IMR-90 (cell line): ENCODE results near the gene STOML1. TPM values are rescaled to one million over a fixed set of nuclear protein-coding genes. Genes with fewer than 3 reads are reported as not detected.

Source experiments
- ATAC-seq: fragments of 200-7000 bp; cut with Tn5 transposase; 2 replicates; pipeline ENCODE4 v1.9.1; 2020; ENCODE audit warnings: low read depth, mild to moderate bottlenecking, moderate library complexity
- BruUV-seq: library from RNA; stranded (reverse); fragments of 400-500 nt; replicated peaks from 2 replicates; lab custom pipeline; 2021; lab: Mats Ljungman, UMichigan
- CTCF ChIA-PET: fragments of 300-600 bp; formaldehyde crosslinking; extraction: SDS; loops from one replicate; lab custom pipeline; 2021; ENCODE audit warnings: antibody characterized with exemption; lab: Yijun Ruan, JAX
- POLR2A ChIA-PET: fragments of 300-600 bp; sonication (Branson Sonifier 250); formaldehyde crosslinking; loops from one replicate; lab custom pipeline; 2022; ENCODE audit warnings: antibody characterized with exemption; ENCODE audit not compliant: unreplicated experiment; lab: Charles Lee
- DNase-seq: peaks from one replicate; pipeline ENCODE4 v3.0.0; 2013
- H2AFZ ChIP-seq: replicated peaks from 2 replicates; pipeline ENCODE3; 2013; ENCODE audit warnings: low read length, mild to moderate bottlenecking; ENCODE audit not compliant: poor library complexity
- H2AK5ac ChIP-seq: 2 replicates; pipeline ENCODE4 v1.6.1; 2013; ENCODE audit warnings: low read depth, low read length, inconsistent platforms
- H2AK9ac ChIP-seq: replicated peaks from 2 replicates; pipeline ENCODE3; 2013; ENCODE audit warnings: mild to moderate bottlenecking, low read depth, low read length, moderate library complexity; ENCODE audit not compliant: poor library complexity
- H2BK120ac ChIP-seq: 2 replicates; pipeline ENCODE4 v1.6.1; 2013; ENCODE audit warnings: low read depth, low read length, inconsistent platforms
- H2BK15ac ChIP-seq: 3 replicates; pipeline ENCODE4 v1.6.1; 2013; ENCODE audit warnings: low read depth, low read length, inconsistent platforms
- H2BK20ac ChIP-seq: 2 replicates; pipeline ENCODE4 v1.6.1; 2013; ENCODE audit warnings: low read depth, mild to moderate bottlenecking, inconsistent platforms, low read length, moderate library complexity
- H2BK5ac ChIP-seq: 2 replicates; pipeline ENCODE4 v1.6.1; 2013; ENCODE audit warnings: mild to moderate bottlenecking, low read depth, low read length, inconsistent platforms; ENCODE audit not compliant: poor library complexity, severe bottlenecking
- H3K14ac ChIP-seq: replicated peaks from 2 replicates; pipeline ENCODE4 v1.6.1; 2013; ENCODE audit warnings: low read depth, low read length, inconsistent platforms
- H3K18ac ChIP-seq: 2 replicates; pipeline ENCODE4 v1.6.1; 2013; ENCODE audit warnings: low read depth, low read length, control low read depth
- H3K23ac ChIP-seq: 2 replicates; pipeline ENCODE4 v1.6.1; 2013; ENCODE audit warnings: low read depth, low read length, inconsistent platforms
- H3K27ac ChIP-seq: 2 replicates; pipeline ENCODE4 v1.5.1; 2013; ENCODE audit warnings: mild to moderate bottlenecking, control low read depth, low read length; ENCODE audit not compliant: insufficient read depth
- H3K27me3 ChIP-seq: 2 replicates; pipeline ENCODE4 v1.6.1; 2013; ENCODE audit warnings: low read length; ENCODE audit not compliant: control insufficient read depth, insufficient read depth
- H3K36me3 ChIP-seq: 2 replicates; pipeline ENCODE4 v1.6.1; 2013; ENCODE audit warnings: low read length, mixed read lengths; ENCODE audit not compliant: control insufficient read depth, insufficient read depth
- H3K4ac ChIP-seq: 2 replicates; pipeline ENCODE4 v1.6.1; 2013; ENCODE audit warnings: low read depth, low read length, inconsistent platforms
- H3K4me1 ChIP-seq: 2 replicates; pipeline ENCODE4 v1.6.1; 2013; ENCODE audit warnings: low read length, mixed read lengths; ENCODE audit not compliant: control insufficient read depth, insufficient read depth
- H3K4me2 ChIP-seq: 2 replicates; pipeline ENCODE4 v1.6.1; 2013; ENCODE audit warnings: low read depth, mild to moderate bottlenecking, control low read depth, low read length, moderate library complexity
- H3K4me3 ChIP-seq: 2 replicates; pipeline ENCODE4 v1.5.1; 2013; ENCODE audit warnings: low read depth, mild to moderate bottlenecking, control low read depth, low read length, moderate library complexity; ENCODE audit not compliant: insufficient read depth
- H3K56ac ChIP-seq: 2 replicates; pipeline ENCODE4 v1.6.1; 2013; ENCODE audit warnings: low read length, inconsistent platforms; ENCODE audit not compliant: insufficient read depth; ENCODE audit errors: extremely low read depth
- H3K79me1 ChIP-seq, 2 experiments: 2 replicates each; pipeline ENCODE4 v1.6.1; 2013; ENCODE audit warnings: low read length in 2 of 2, inconsistent platforms in 1 of 2, low read depth in 1 of 2
- H3K9ac ChIP-seq: 2 replicates; pipeline ENCODE4 v1.6.1; 2013; ENCODE audit warnings: low read depth, low read length, control low read depth
- H3K9me1 ChIP-seq: 2 replicates; pipeline ENCODE4 v1.6.1; 2013; ENCODE audit warnings: low read length, inconsistent platforms; ENCODE audit not compliant: insufficient read depth
- H3K9me3 ChIP-seq: 2 replicates; pipeline ENCODE4 v1.6.1; 2013; ENCODE audit warnings: low read length; ENCODE audit not compliant: control insufficient read depth, insufficient read depth
- H4K20me1 ChIP-seq: 2 replicates; pipeline ENCODE4 v1.6.1; 2013; ENCODE audit warnings: low read length, inconsistent platforms; ENCODE audit not compliant: insufficient read depth
- H4K5ac ChIP-seq: 2 replicates; pipeline ENCODE4 v1.6.1; 2013; ENCODE audit warnings: mild to moderate bottlenecking, low read depth, low read length, control low read depth
- H4K8ac ChIP-seq, 2 experiments: 2 replicates each; pipeline ENCODE4 v1.6.1; 2013; ENCODE audit warnings: low read depth in 2 of 2, low read length in 2 of 2, control low read depth in 1 of 2, inconsistent platforms in 1 of 2
- H4K91ac ChIP-seq: 2 replicates; pipeline ENCODE4 v1.6.1; 2013; ENCODE audit warnings: low read depth, low read length, inconsistent platforms; ENCODE audit not compliant: insufficient read depth
- BHLHE40 ChIP-seq: fragments of 150-350 bp; IDR thresholded peaks from 2 replicates; pipeline ENCODE4 v1.6.1; 2016; ENCODE audit warnings: mild to moderate bottlenecking, low read depth, low read length
- CEBPB ChIP-seq: IDR thresholded peaks from 2 replicates; pipeline ENCODE4 v1.6.1; 2012; ENCODE audit warnings: low read depth, low read length, improper control_type of control experiment
- CHD1 ChIP-seq: IDR thresholded peaks from 2 replicates; pipeline ENCODE4 v1.6.1; 2012; ENCODE audit warnings: low read depth, low read length, improper control_type of control experiment
- CTCF ChIP-seq: conservative IDR thresholded peaks from 2 replicates; pipeline ENCODE4 v1.5.1; 2012; ENCODE audit warnings: mild to moderate bottlenecking, low read depth, low read length, improper control_type of control experiment
- FOS ChIP-seq: fragments of 150-350 bp; IDR thresholded peaks from 2 replicates; pipeline ENCODE4 v1.6.1; 2016; ENCODE audit warnings: low read depth, low read length
- MAFK ChIP-seq: IDR thresholded peaks from 2 replicates; pipeline ENCODE4 v1.6.1; 2012; ENCODE audit warnings: low read depth, low read length, improper control_type of control experiment
- MAZ ChIP-seq: IDR thresholded peaks from 2 replicates; pipeline ENCODE4 v1.6.1; 2012; ENCODE audit warnings: low read depth, mild to moderate bottlenecking, low read length, improper control_type of control experiment, moderate library complexity, borderline replicate concordance
- MXI1 ChIP-seq: IDR thresholded peaks from 2 replicates; pipeline ENCODE4 v1.6.1; 2012; ENCODE audit warnings: low read depth, mild to moderate bottlenecking, low read length, moderate library complexity, borderline replicate concordance
- RFX5 ChIP-seq: IDR thresholded peaks from 2 replicates; pipeline ENCODE4 v1.8.0; 2012; ENCODE audit warnings: low read depth, mild to moderate bottlenecking, low read length, moderate library complexity
- SMC3 ChIP-seq: fragments of 150-350 bp; IDR thresholded peaks from 2 replicates; pipeline ENCODE4 v1.6.1; 2016; ENCODE audit warnings: low read depth, mild to moderate bottlenecking, antibody characterized with exemption, low read length, moderate library complexity
- USF2 ChIP-seq: fragments of 150-350 bp; IDR thresholded peaks from 2 replicates; pipeline ENCODE4 v1.6.1; 2017; ENCODE audit warnings: mild to moderate bottlenecking, antibody characterized with exemption, low read length, low read depth
- WGBS, 2 experiments: methylation state at CpG; one replicate each; pipeline versions ENCODE4 v1.1.5 to v1.1.7; 2013; ENCODE audit warnings: missing lambda C conversion rate in 2 of 2; ENCODE audit not compliant: insufficient read length in 1 of 2; ENCODE audit errors: extremely low coverage in 2 of 2; 5-methylcytosine and 5-hydroxymethylcytosine counted together
- dilution Hi-C: fragments of 300-500 bp; cut with HindIII; formaldehyde crosslinking; loops from one replicate; pipeline ENCODE4 v1.14.3; 2018; ENCODE audit warnings: low sequenced_read_pairs; ENCODE audit not compliant: unreplicated experiment
- in situ Hi-C: fragments of 300-500 bp; cut with MboI; formaldehyde crosslinking; loops from 3 replicates; pipeline ENCODE4 v1.14.3; 2019; ENCODE audit warnings: low sequenced_read_pairs, inconsistent platforms, mixed read lengths
- intact Hi-C: fragments of 100-400 bp; cut with micrococcal nuclease; formaldehyde crosslinking; loops from 2 replicates; pipeline ENCODE4 v1.10.0; 2022
- polyA plus RNA-seq, 3 experiments: library from polyadenylated mRNA; depleted of rRNA; stranded (reverse); fragments of >200 nt; gene quantifications; 2 replicates each; pipeline ENCODE4 v1.2.3, GENCODE V29; 2012; ENCODE audit warnings: low replicate concordance in 1 of 3
- total RNA-seq: library from RNA; depleted of rRNA; stranded (reverse); fragments of >200 nt; gene quantifications from 2 replicates; pipeline ENCODE4 v1.2.3, GENCODE V29; 2012

The STOML1 gene
- total and polyA plus RNA-seq, 2 of the 4 experiments (the other 2 are of a cell fraction), result 11.8 to 21.2 TPM

- TF ChIP-seq CHD1 (no peak), MAFK (no peak), CEBPB (no peak), MXI1 (no peak), USF2 (no peak)
Observed at GRCh38 chr15:73931441-73931840, 60.7 kb downstream of the STOML1 start (continued).

- Histone ChIP-seq H4K5ac (no peak overlapping the region), H3K9me3 (no peaks in the 10 kb centered on the region), H3K14ac (peak overlapping the region; percentile 41; the same call in 1 of the 2 replicates), H3K9ac (no peak overlapping the region), H4K8ac (peak overlapping the region; percentile 34 to 71; a peak in 2 of 4 replicates), H2BK15ac (peak overlapping the region; percentile 68; the same call in 1 of the 3 replicates), H3K36me3 (peaks cover 12% of the 10 kb centered on the region), H3K4me2 (peak overlapping the region; percentile 73), H3K4ac (peak overlapping the region; percentile 66), H3K18ac (no peak overlapping the region), H3K23ac (no peak overlapping the region), H3K4me3 (no peak overlapping the region), H2BK20ac (peak overlapping the region; percentile 27; the same call in 1 of the 2 replicates), H3K79me1 (peaks cover 39 to 87% of the 10 kb centered on the region in 2 experiments), H2AK5ac (peak overlapping the region; percentile 87), H2AK9ac (peak overlapping the region; percentile 95), H3K27ac (peak overlapping the region; percentile 50; the same call in 1 of the 2 replicates), H3K9me1 (peaks cover 37% of the 10 kb centered on the region), H3K27me3 (no peaks in the 10 kb centered on the region), H2BK5ac (peak overlapping the region; percentile 38), H4K91ac (peak overlapping the region; percentile 58), H3K4me1 (peaks cover 43% of the 10 kb centered on the region), H2AFZ (peak overlapping the region; percentile 64), H2BK120ac (peak overlapping the region; percentile 30; the same call in 1 of the 2 replicates), H3K56ac (no peak overlapping the region; the same call in 1 of the 2 replicates), H4K20me1 (peaks cover 71% of the 10 kb centered on the region)
- no peak for TF ChIP-seq RFX5
- no peak for TF ChIP-seq FOS
- no peak for TF ChIP-seq CTCF
- TF ChIP-seq MAZ, result no peak
- TF ChIP-seq USF2, result no peak; the same call in 1 of the 2 replicates
- TF ChIP-seq SMC3, result no peak
- no peak for TF ChIP-seq BHLHE40
- ATAC-seq (peak; percentile 1; the same call in 1 of the 2 replicates), DNase-seq (peak; percentile 55)
- intact Hi-C loops (no loop called here), in situ Hi-C loops (no loop called here), dilution Hi-C loops (no loop called here)
- CTCF ChIA-PET, result no interaction called here
- POLR2A ChIA-PET, result no interaction called here
- no CpG with 5 or more reads among the region's 7 CpGs for WGBS, 2 experiments
- BruUV-seq, result no TSS peak
Observed at GRCh38 chr15:73930790-73931281, 61.3 kb downstream of the STOML1 start.
